ENCODE results near the gene MYH8.
A peak's percentile ranks its signal among the peaks of the same experiment; 100 is the strongest.

MYH8 gene

GRCh38 chr17:10421900-10422542, at the start of gene MYH8:
Gene MYH8 (minus strand): TSS chr17:10421950. CDS start chr17:10420227, 1,723 bp downstream.
- DNase-seq: no peak

- DNase-seq: no peak
These were observed 47.7 kb upstream of the MYH8 start, which contains the start of gene MYH4 for GRCh38 chr17:10469459-10469858. Gene MYH4 (minus strand): TSS chr17:10469559. CDS start chr17:10466745, 2,814 bp downstream.

GRCh38 chr17:10463402-10463801, 41.7 kb upstream of the MYH8 start:
- DNase-seq: no peak

GRCh38 chr17:10460062-10460461, 38.3 kb upstream of the MYH8 start:
- no peak for DNase-seq

GRCh38 chr17:10458701-10459100, 37.0 kb upstream of the MYH8 start:
- DNase-seq: no peak

- no peak for DNase-seq
These were observed 36.2 kb upstream of the MYH8 start for GRCh38 chr17:10457952-10458351.

- DNase-seq: no peak
These were observed 25.5 kb upstream of the MYH8 start for GRCh38 chr17:10447026-10447931.

GRCh38 chr17:10439816-10440215, 18.1 kb upstream of the MYH8 start:
- DNase-seq: no peak

GRCh38 chr17:10435096-10435495, 13.3 kb upstream of the MYH8 start:
- peak; percentile 84 for DNase-seq

- no peak for DNase-seq
These were observed 7.8 kb upstream of the MYH8 start for GRCh38 chr17:10429421-10430045.

- no peak for DNase-seq
These were observed 7.0 kb upstream of the MYH8 start for GRCh38 chr17:10428781-10429180.

- no peak for DNase-seq
These were observed 539 bp downstream of the MYH8 start for GRCh38 chr17:10421211-10421610.

- no peak for DNase-seq
These were observed 939 bp downstream of the MYH8 start for GRCh38 chr17:10420811-10421210.

GRCh38 chr17:10417431-10417830, 4.3 kb downstream of the MYH8 start:
- DNase-seq: no peak

- DNase-seq: no peak
These were observed 6.6 kb downstream of the MYH8 start for GRCh38 chr17:10415161-10415560.

- no peak for DNase-seq
These were observed 18.2 kb downstream of the MYH8 start for GRCh38 chr17:10403589-10403988.

GRCh38 chr17:10398352-10398751, 23.4 kb downstream of the MYH8 start:
- DNase-seq: peak; percentile 63

- no peak for DNase-seq
These were observed 25.1 kb downstream of the MYH8 start for GRCh38 chr17:10396524-10397163.

GRCh38 chr17:10394201-10394887, 27.4 kb downstream of the MYH8 start:
- DNase-seq: no peak

- no peak for DNase-seq
These were observed 28.9 kb downstream of the MYH8 start for GRCh38 chr17:10392880-10393279.

GRCh38 chr17:10385871-10386270, 35.9 kb downstream of the MYH8 start:
- DNase-seq: no peak

GRCh38 chr17:10384175-10384574, 37.6 kb downstream of the MYH8 start:
- peak; percentile 74 for DNase-seq
